ENCODE measurements around the gene CBX4.

Gene CBX4

DNA sequence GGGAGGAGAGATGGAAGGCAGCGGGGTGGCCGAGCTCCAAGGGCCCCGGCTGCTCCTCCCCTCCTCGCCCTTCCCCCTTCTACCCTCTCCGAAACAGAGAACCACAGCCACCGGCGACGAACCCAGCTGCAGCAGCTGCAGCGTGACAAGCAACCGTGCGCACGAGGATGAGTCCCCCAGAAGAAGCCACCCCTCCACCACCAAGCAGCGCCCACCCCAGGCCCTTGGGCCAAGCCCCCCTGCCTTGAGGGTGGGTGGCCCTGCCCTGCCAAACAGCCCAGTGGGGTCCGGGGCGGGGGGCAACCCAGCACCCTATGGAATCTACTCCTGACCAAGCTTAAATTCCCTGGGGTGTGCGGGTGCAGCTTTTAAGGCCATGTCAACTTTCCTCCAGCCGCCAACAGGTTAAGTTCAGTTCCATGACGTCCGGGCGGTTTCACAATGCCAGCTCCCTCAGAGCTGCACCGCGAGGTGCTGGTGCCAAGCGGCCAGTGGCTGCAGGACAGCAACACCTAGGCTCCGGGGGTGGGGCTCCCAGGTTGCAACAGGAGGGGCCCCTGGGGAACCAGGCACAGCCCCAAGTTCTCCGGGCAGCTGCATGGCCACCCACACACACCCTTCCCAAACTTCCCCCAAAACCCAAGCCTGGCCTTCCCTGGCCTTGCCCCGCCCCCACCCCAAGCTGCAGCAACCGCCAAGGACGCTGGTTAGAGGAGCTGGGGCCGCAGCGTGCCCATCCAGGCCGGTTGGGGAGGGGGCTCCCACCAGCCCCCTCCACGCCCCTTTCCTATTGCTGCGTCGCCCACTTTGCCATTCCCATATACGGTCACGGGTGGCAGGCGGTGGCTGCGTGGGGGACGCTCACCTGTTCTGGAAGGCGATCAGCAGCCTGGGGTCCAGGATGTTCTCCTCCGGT, 2.0 kb downstream of the CBX4 start (continued):
- TF ChIP-seq, protein P1, sequence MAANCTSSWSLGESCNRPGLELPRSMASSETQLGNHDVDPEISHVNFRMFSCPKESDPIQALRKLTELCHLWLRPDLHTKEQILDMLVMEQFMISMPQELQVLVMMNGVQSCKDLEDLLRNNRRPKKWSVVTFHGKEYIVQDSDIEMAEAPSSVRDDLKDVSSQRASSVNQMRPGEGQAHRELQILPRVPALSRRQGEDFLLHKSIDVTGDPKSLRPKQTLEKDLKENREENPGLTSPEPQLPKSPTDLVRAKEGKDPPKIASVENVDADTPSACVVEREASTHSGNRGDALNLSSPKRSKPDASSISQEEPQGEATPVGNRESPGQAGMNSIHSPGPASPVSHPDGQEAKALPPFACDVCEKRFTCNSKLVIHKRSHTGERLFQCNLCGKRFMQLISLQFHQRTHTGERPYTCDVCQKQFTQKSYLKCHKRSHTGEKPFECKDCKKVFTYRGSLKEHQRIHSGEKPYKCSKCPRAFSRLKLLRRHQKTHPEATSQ (tag by site-specific recombination; IDR thresholded peaks at IDR 0.05): no peak
- TF ChIP-seq ZNF423 (tag by site-specific recombination; IDR thresholded peaks at IDR 0.05) (peak; percentile 35; the same call in 1 of the 2 replicates), ZFP41 (tag by site-specific recombination; IDR thresholded peaks at IDR 0.05; ENCODE audit: borderline replicate concordance) (no peak), ZNF560 (tag by site-specific recombination; IDR thresholded peaks at IDR 0.05; ENCODE audit: borderline replicate concordance) (no peak), YY2 (tag by site-specific recombination; IDR thresholded peaks at IDR 0.05) (no peak), ZNF138 (tag by site-specific recombination; IDR thresholded peaks at IDR 0.05; ENCODE audit: borderline replicate concordance) (no peak), ZNF830 (tag by site-specific recombination; IDR thresholded peaks at IDR 0.05; ENCODE audit: low read depth) (no peak), ZNF571 (tag by site-specific recombination; IDR thresholded peaks at IDR 0.05) (no peak), ZNF529 (tag by site-specific recombination; IDR thresholded peaks at IDR 0.05; ENCODE audit: insufficient replicate concordance) (no peak), ZSCAN23 (tag by site-specific recombination; IDR thresholded peaks at IDR 0.05) (no peak), ZNF558 (tag by site-specific recombination; IDR thresholded peaks at IDR 0.05) (no peak), GLIS1 (tag by site-specific recombination; IDR thresholded peaks at IDR 0.05) (peak; percentile 18; the same call in 1 of the 2 replicates), ZNF544 (tag by site-specific recombination; IDR thresholded peaks at IDR 0.05) (no peak), BCL11B (tag by site-specific recombination; IDR thresholded peaks at IDR 0.05; ENCODE audit: low read depth) (no peak), ZNF239 (tag by site-specific recombination; IDR thresholded peaks at IDR 0.05) (no peak), ZNF426 (tag by site-specific recombination; IDR thresholded peaks at IDR 0.05) (no peak), ZNF610 (tag by site-specific recombination; IDR thresholded peaks at IDR 0.05; ENCODE audit: borderline replicate concordance) (no peak), MEIS1 (CRISPR knock-in tag; IDR thresholded peaks at IDR 0.05; ENCODE audit: borderline replicate concordance) (no peak), HOXD13 (CRISPR knock-in tag; IDR thresholded peaks at IDR 0.05; ENCODE audit: borderline replicate concordance) (no peak), ZBTB48 (tag by site-specific recombination; IDR thresholded peaks at IDR 0.05) (no peak), ZNF433 (tag by site-specific recombination; IDR thresholded peaks at IDR 0.05; ENCODE audit: low read depth) (no peak), ZNF248 (tag by site-specific recombination; IDR thresholded peaks at IDR 0.05) (no peak), ZNF76 (tag by site-specific recombination; IDR thresholded peaks at IDR 0.05; ENCODE audit: borderline replicate concordance, low read depth) (peak; percentile 87), ZNF654 (tag by site-specific recombination; IDR thresholded peaks at IDR 0.05; ENCODE audit: low read depth) (no peak)
- TF ChIP-seq, protein P2, sequence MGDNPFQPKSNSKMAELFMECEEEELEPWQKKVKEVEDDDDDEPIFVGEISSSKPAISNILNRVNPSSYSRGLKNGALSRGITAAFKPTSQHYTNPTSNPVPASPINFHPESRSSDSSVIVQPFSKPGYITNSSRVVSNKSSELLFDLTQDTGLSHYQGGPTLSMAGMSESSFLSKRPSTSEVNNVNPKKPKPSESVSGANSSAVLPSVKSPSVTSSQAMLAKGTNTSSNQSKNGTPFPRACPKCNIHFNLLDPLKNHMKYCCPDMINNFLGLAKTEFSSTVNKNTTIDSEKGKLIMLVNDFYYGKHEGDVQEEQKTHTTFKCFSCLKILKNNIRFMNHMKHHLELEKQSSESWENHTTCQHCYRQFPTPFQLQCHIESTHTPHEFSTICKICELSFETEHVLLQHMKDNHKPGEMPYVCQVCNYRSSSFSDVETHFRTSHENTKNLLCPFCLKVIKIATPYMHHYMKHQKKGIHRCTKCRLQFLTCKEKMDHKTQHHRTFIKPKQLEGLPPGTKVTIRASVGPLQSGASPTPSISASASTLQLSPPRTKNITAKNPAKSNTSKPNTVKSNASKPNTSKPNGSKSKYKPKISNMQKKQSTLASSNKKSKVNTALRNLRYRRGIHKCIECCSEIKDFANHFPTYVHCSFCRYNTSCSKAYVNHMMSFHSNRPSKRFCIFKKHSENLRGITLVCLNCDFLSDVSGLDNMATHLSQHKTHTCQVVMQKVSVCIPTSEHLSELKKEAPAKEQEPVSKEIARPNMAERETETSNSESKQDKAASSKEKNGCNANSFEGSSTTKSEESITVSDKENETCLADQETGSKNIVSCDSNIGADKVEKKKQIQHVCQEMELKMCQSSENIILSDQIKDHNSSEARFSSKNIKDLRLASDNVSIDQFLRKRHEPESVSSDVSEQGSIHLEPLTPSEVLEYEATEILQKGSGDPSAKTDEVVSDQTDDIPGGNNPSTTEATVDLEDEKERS (tag by site-specific recombination; IDR thresholded peaks at IDR 0.05): no peak
- TF ChIP-seq, protein P3, sequence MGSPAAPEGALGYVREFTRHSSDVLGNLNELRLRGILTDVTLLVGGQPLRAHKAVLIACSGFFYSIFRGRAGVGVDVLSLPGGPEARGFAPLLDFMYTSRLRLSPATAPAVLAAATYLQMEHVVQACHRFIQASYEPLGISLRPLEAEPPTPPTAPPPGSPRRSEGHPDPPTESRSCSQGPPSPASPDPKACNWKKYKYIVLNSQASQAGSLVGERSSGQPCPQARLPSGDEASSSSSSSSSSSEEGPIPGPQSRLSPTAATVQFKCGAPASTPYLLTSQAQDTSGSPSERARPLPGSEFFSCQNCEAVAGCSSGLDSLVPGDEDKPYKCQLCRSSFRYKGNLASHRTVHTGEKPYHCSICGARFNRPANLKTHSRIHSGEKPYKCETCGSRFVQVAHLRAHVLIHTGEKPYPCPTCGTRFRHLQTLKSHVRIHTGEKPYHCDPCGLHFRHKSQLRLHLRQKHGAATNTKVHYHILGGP (tag by site-specific recombination; IDR thresholded peaks at IDR 0.05): no peak
- TF ChIP-seq, protein P4, sequence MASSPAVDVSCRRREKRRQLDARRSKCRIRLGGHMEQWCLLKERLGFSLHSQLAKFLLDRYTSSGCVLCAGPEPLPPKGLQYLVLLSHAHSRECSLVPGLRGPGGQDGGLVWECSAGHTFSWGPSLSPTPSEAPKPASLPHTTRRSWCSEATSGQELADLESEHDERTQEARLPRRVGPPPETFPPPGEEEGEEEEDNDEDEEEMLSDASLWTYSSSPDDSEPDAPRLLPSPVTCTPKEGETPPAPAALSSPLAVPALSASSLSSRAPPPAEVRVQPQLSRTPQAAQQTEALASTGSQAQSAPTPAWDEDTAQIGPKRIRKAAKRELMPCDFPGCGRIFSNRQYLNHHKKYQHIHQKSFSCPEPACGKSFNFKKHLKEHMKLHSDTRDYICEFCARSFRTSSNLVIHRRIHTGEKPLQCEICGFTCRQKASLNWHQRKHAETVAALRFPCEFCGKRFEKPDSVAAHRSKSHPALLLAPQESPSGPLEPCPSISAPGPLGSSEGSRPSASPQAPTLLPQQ (tag by site-specific recombination; IDR thresholded peaks at IDR 0.05): no peak
- TF ChIP-seq, protein P5, sequence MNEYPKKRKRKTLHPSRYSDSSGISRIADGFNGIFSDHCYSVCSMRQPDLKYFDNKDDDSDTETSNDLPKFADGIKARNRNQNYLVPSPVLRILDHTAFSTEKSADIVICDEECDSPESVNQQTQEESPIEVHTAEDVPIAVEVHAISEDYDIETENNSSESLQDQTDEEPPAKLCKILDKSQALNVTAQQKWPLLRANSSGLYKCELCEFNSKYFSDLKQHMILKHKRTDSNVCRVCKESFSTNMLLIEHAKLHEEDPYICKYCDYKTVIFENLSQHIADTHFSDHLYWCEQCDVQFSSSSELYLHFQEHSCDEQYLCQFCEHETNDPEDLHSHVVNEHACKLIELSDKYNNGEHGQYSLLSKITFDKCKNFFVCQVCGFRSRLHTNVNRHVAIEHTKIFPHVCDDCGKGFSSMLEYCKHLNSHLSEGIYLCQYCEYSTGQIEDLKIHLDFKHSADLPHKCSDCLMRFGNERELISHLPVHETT (tag by site-specific recombination; IDR thresholded peaks at IDR 0.05): no peak
- TF ChIP-seq, protein P6, sequence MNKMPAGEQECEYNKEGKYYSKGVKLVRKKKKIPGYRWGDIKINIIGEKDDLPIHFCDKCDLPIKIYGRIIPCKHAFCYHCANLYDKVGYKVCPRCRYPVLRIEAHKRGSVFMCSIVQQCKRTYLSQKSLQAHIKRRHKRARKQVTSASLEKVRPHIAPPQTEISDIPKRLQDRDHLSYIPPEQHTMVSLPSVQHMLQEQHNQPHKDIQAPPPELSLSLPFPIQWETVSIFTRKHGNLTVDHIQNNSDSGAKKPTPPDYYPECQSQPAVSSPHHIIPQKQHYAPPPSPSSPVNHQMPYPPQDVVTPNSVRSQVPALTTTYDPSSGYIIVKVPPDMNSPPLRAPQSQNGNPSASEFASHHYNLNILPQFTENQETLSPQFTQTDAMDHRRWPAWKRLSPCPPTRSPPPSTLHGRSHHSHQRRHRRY (tag by site-specific recombination; IDR thresholded peaks at IDR 0.05): no peak
